Stimulated activated CD4-positive, alpha-beta T cell treated with anti-CD3 and anti-CD28 coated beads, Interleukin-4, amount 100 ng/mL, for 48 hours (primary cell): Measurements from ENCODE around the gene EXOC2.

Experiments used
- DNase-seq, 2 donors: peaks; one replicate each; pipeline ENCODE4 v3.0.0-alpha.2; 2020; ENCODE audit warnings: low read depth in 2 of 2

EXOC2 gene

GRCh38 chr6:466564-466963 lies 226.4 kb downstream of the EXOC2 start:
- no peak for DNase-seq

GRCh38 chr6:465531-466348 lies 227.2 kb downstream of the EXOC2 start:
- no peak for DNase-seq

GRCh38 chr6:456887-457286 lies 236.1 kb downstream of the EXOC2 start:
- no peak for DNase-seq

- no peak for DNase-seq
These were observed 236.5 kb downstream of the EXOC2 start for GRCh38 chr6:456358-456867.

- no peak for DNase-seq
These were observed 237.1 kb downstream of the EXOC2 start for GRCh38 chr6:455835-456234.

- DNase-seq: no peak
These were observed 237.8 kb downstream of the EXOC2 start for GRCh38 chr6:455006-455585.

GRCh38 chr6:454148-454991 lies 238.6 kb downstream of the EXOC2 start:
- no peak for DNase-seq

- DNase-seq: no peak
These were observed 239.8 kb downstream of the EXOC2 start for GRCh38 chr6:453152-453551.

GRCh38 chr6:452301-453067 lies 240.5 kb downstream of the EXOC2 start:
- DNase-seq: no peak

- DNase-seq: no peak
These were observed 241.1 kb downstream of the EXOC2 start for GRCh38 chr6:451847-452246.

GRCh38 chr6:451336-451735 lies 241.6 kb downstream of the EXOC2 start:
- no peak for DNase-seq

- DNase-seq: no peak
These were observed 243.2 kb downstream of the EXOC2 start for GRCh38 chr6:449486-450419.

GRCh38 chr6:449057-449430 lies 243.9 kb downstream of the EXOC2 start:
- DNase-seq: no peak

GRCh38 chr6:448296-449056 lies 244.5 kb downstream of the EXOC2 start:
- no peak for DNase-seq

GRCh38 chr6:447381-448165 lies 245.4 kb downstream of the EXOC2 start:
- DNase-seq: no peak

- DNase-seq: peak; percentile 83 to 91
These were observed 246.2 kb downstream of the EXOC2 start for GRCh38 chr6:446418-447366.

GRCh38 chr6:445571-446417 lies 247.1 kb downstream of the EXOC2 start:
- no peak for DNase-seq
